CD8-positive, alpha-beta memory T cell (primary cell): ENCODE results near the gene CLEC4A. TPM values are rescaled to one million over a fixed set of nuclear protein-coding genes. Genes with fewer than 3 reads are reported as not detected.
A peak's percentile ranks its signal among the peaks of the same experiment; 100 is the strongest.
"Not testable (repeated sequence)": the region's sequence is repeated elsewhere in the genome, so short reads cannot be mapped to it uniquely, and the experiment has no call there.

Experiments used
- CTCF ChIA-PET: fragments of 350-600 bp; sonication (Branson Sonifier 250); formaldehyde crosslinking; loops from one replicate; lab custom pipeline; 2021; ENCODE audit warnings: antibody characterized with exemption; lab: Charles Lee
- POLR2A ChIA-PET: fragments of 350-600 bp; sonication (Branson Sonifier 250); formaldehyde crosslinking; loops from one replicate; lab custom pipeline; 2021; ENCODE audit warnings: antibody characterized with exemption; lab: Charles Lee
- DNase-seq, 5 donors: peaks; one replicate each; pipeline versions ENCODE4 v3.0.0 to v3.0.0-alpha.2; 2020 to 2022; ENCODE audit warnings: mixed read lengths in 1 of 5
- H3K27ac ChIP-seq: one replicate; pipeline ENCODE4 v1.7.0; 2013; ENCODE audit warnings: low read depth, mild to moderate bottlenecking, low read length, moderate library complexity
- H3K27me3 ChIP-seq: 2 replicates; pipeline ENCODE4 v1.7.0; 2013; ENCODE audit warnings: low read length, mild to moderate bottlenecking; ENCODE audit not compliant: insufficient read depth, poor library complexity, severe bottlenecking
- H3K36me3 ChIP-seq: 2 replicates; pipeline ENCODE4 v1.7.0; 2013; ENCODE audit warnings: mild to moderate bottlenecking, low read length, moderate library complexity; ENCODE audit not compliant: insufficient read depth
- H3K4me1 ChIP-seq: 2 replicates; pipeline ENCODE4 v1.7.0; 2013; ENCODE audit warnings: mild to moderate bottlenecking, low read length, moderate library complexity; ENCODE audit not compliant: insufficient read depth
- H3K4me3 ChIP-seq: 2 replicates; pipeline ENCODE4 v1.7.0; 2013; ENCODE audit warnings: mild to moderate bottlenecking, low read length
- H3K9me3 ChIP-seq: 2 replicates; pipeline ENCODE4 v1.7.0; 2013; ENCODE audit warnings: mild to moderate bottlenecking, low read length
- H3K27ac Mint-ChIP-seq, 8 donors: one replicate each; pipeline ENCODE4 v1.8.0; 2020 to 2021; ENCODE audit warnings: mixed read lengths in 8 of 8, mild to moderate bottlenecking in 6 of 8, inconsistent platforms in 3 of 8, moderate library complexity in 3 of 8
- H3K27me3 Mint-ChIP-seq, 2 donors: one replicate each; pipeline ENCODE4 v1.8.0; 2020 to 2021; ENCODE audit warnings: mixed read lengths in 2 of 2, mild to moderate bottlenecking in 1 of 2, moderate library complexity in 1 of 2
- H3K36me3 Mint-ChIP-seq, 3 donors: one replicate each; pipeline ENCODE4 v1.8.0; 2020 to 2021; ENCODE audit warnings: mixed read lengths in 3 of 3, inconsistent platforms in 1 of 3, mild to moderate bottlenecking in 1 of 3
- H3K4me1 Mint-ChIP-seq, 3 donors: one replicate each; pipeline ENCODE4 v1.8.0; 2020 to 2021; ENCODE audit warnings: mixed read lengths in 3 of 3, inconsistent platforms in 1 of 3, mild to moderate bottlenecking in 1 of 3
- H3K4me3 Mint-ChIP-seq, 7 donors: one replicate each; pipeline ENCODE4 v1.8.0; 2020 to 2021; ENCODE audit warnings: mixed read lengths in 7 of 7, mild to moderate bottlenecking in 6 of 7, moderate library complexity in 4 of 7, inconsistent platforms in 2 of 7
- H3K9me3 Mint-ChIP-seq, 5 donors: one replicate each; pipeline ENCODE4 v1.8.0; 2020 to 2022; ENCODE audit warnings: mixed read lengths in 5 of 5, mild to moderate bottlenecking in 3 of 5, moderate library complexity in 2 of 5, inconsistent platforms in 1 of 5
- polyA plus RNA-seq: library from polyadenylated mRNA; unstranded; fragments of 300-500 nt; fragmentation: Illumina TruSeq; gene quantifications from one replicate; pipeline ENCODE4 v1.2.3, GENCODE V29; 2021
- total RNA-seq, 2 experiments: library from RNA; stranded (reverse); gene quantifications; one replicate each; pipeline ENCODE4 v1.2.3, GENCODE V29; 2021

The CLEC4A gene
- total and polyA plus RNA-seq, 3 experiments from 2014 or later = 0.42 to 1.1 (median 0.66) TPM

- peaks cover 21 to 47% (median 32%) of the 10 kb centered on the region in 3 donors for H3K4me1 Mint-ChIP-seq
- H3K9me3 ChIP-seq = no peaks in the 10 kb centered on the region
- POLR2A ChIA-PET = no interaction called here
- no peaks in the 10 kb centered on the region for H3K27me3 ChIP-seq
- H3K27ac ChIP-seq = no peak overlapping the region
- H3K27ac Mint-ChIP-seq = peak overlapping the region in 2 of 8 donors; percentile 17 to 27
- H3K4me3 ChIP-seq = no peak overlapping the region
- no peak for DNase-seq
- peaks cover 57% of the 10 kb centered on the region for H3K36me3 ChIP-seq
- peaks cover 13% of the 10 kb centered on the region for H3K4me1 ChIP-seq
- no peaks in the 10 kb centered on the region for H3K9me3 Mint-ChIP-seq
- no peaks in the 10 kb centered on the region for H3K27me3 Mint-ChIP-seq
- peaks cover 8 to 84% (median 37%) of the 10 kb centered on the region in 3 donors for H3K36me3 Mint-ChIP-seq
- no peak overlapping the region for H3K4me3 Mint-ChIP-seq
- CTCF ChIA-PET = interaction anchor here (0.6 to 1.2 kb wide), 2 partner anchors 46 to 48 kb away, joined by 3 read pairs; no protein-coding TSS in a partner anchor
These were observed 30.1 kb upstream of the CLEC4A start for GRCh38 chr12:8093291-8093690.

GRCh38 chr12:8096281-8096915, 27.0 kb upstream of the CLEC4A start:
- peaks cover 8 to 80% (median 36%) of the 10 kb centered on the region in 3 donors for H3K36me3 Mint-ChIP-seq
- Histone ChIP-seq H3K4me1 (no peaks in the 10 kb centered on the region), H3K27ac (no peak overlapping the region), H3K9me3 (no peaks in the 10 kb centered on the region), H3K27me3 (no peaks in the 10 kb centered on the region), H3K4me3 (no peak overlapping the region), H3K36me3 (peaks cover 44% of the 10 kb centered on the region)
- POLR2A ChIA-PET = interaction anchor here (0.6 kb wide), 1 partner anchor 65 kb away, joined by 5 read pairs; no protein-coding TSS in a partner anchor
- H3K27ac Mint-ChIP-seq = peak overlapping the region in 4 of 8 donors; percentile 1 to 13 (median 6)
- H3K4me3 Mint-ChIP-seq = no peak overlapping the region
- H3K27me3 Mint-ChIP-seq = no peaks in the 10 kb centered on the region
- H3K4me1 Mint-ChIP-seq = peaks cover 14 to 34% (median 14%) of the 10 kb centered on the region in 3 donors
- no peaks in the 10 kb centered on the region for H3K9me3 Mint-ChIP-seq
- no peak for DNase-seq
- CTCF ChIA-PET = no interaction called here

- Mint-ChIP-seq H3K4me3 (no peak overlapping the region), H3K36me3 (peaks cover 0 to 61% (median 26%) of the 10 kb centered on the region in 3 donors), H3K4me1 (peaks cover 8 to 29% (median 14%) of the 10 kb centered on the region in 3 donors), H3K9me3 (no peaks in the 10 kb centered on the region), H3K27ac (peak overlapping the region in 1 of 8 donors; percentile 54), H3K27me3 (no peaks in the 10 kb centered on the region)
- Histone ChIP-seq H3K4me3 (no peak overlapping the region), H3K4me1 (no peaks in the 10 kb centered on the region), H3K9me3 (no peaks in the 10 kb centered on the region), H3K27ac (no peak overlapping the region), H3K27me3 (no peaks in the 10 kb centered on the region), H3K36me3 (peaks cover 23% of the 10 kb centered on the region)
- ChIA-PET CTCF (interaction anchor here (0.6 to 1.7 kb wide), 2 partner anchors 10 to 12 kb away, joined by 3 to 7 read pairs; no protein-coding TSS in a partner anchor), POLR2A (no interaction called here)
- no peak for DNase-seq
These were observed 24.2 kb upstream of the CLEC4A start for GRCh38 chr12:8099235-8099634.

GRCh38 chr12:8108808-8109398, 14.5 kb upstream of the CLEC4A start:
- POLR2A ChIA-PET = no interaction called here
- Mint-ChIP-seq H3K9me3 (no peaks in the 10 kb centered on the region), H3K36me3 (peaks cover 5 to 52% (median 11%) of the 10 kb centered on the region in 3 donors), H3K27ac (peak overlapping the region in 2 of 8 donors; percentile 35 to 68), H3K4me1 (peaks cover 4 to 6% (median 5%) of the 10 kb centered on the region in 3 donors), H3K4me3 (peak overlapping the region in 1 of 7 donors; percentile 10), H3K27me3 (no peaks in the 10 kb centered on the region)
- Histone ChIP-seq H3K36me3 (peaks cover 3% of the 10 kb centered on the region), H3K27me3 (no peaks in the 10 kb centered on the region), H3K9me3 (no peaks in the 10 kb centered on the region), H3K4me3 (no peak overlapping the region), H3K27ac (no peak overlapping the region), H3K4me1 (no peaks in the 10 kb centered on the region)
- CTCF ChIA-PET = interaction anchor here (0.7 to 2.0 kb wide), 11 partner anchors 10 to 135 kb away, joined by 3 to 8 read pairs (median 4); partner anchors contain the start of gene CLEC4A
- DNase-seq = peak; percentile 64 to 86 (median 68)

GRCh38 chr12:8113117-8113516, 10.3 kb upstream of the CLEC4A start:
- DNase-seq, H3K9me3 ChIP-seq, H3K4me3 Mint-ChIP-seq, CTCF ChIA-PET, H3K27me3 Mint-ChIP-seq, H3K4me3 ChIP-seq, H3K27me3 ChIP-seq, H3K36me3 ChIP-seq, POLR2A ChIA-PET, H3K4me1 Mint-ChIP-seq, H3K27ac ChIP-seq, H3K9me3 Mint-ChIP-seq, H3K4me1 ChIP-seq: not testable (repeated sequence)
- Mint-ChIP-seq H3K27ac (peak overlapping the region in 1 of 8 donors; percentile 26), H3K36me3 (peaks cover 0 to 37% (median 12%) of the 10 kb centered on the region in 3 donors)

GRCh38 chr12:8120072-8120713, 3.2 kb upstream of the CLEC4A start:
- H3K4me3 Mint-ChIP-seq = no peak overlapping the region
- H3K4me3 ChIP-seq = no peak overlapping the region
- DNase-seq = no peak
- H3K9me3 Mint-ChIP-seq = no peaks in the 10 kb centered on the region
- H3K4me1 ChIP-seq = no peaks in the 10 kb centered on the region
- no peaks in the 10 kb centered on the region for H3K27me3 Mint-ChIP-seq
- no peaks in the 10 kb centered on the region for H3K4me1 Mint-ChIP-seq
- no peaks in the 10 kb centered on the region for H3K36me3 ChIP-seq
- ChIA-PET POLR2A (no interaction called here), CTCF (interaction anchor here (0.6 to 2.0 kb wide), 2 partner anchors 11 to 191 kb away, joined by 3 to 7 read pairs; no protein-coding TSS in a partner anchor)
- no peaks in the 10 kb centered on the region for H3K9me3 ChIP-seq
- no peak overlapping the region for H3K27ac ChIP-seq
- no peak overlapping the region for H3K27ac Mint-ChIP-seq
- no peaks in the 10 kb centered on the region for H3K27me3 ChIP-seq
- H3K36me3 Mint-ChIP-seq = peaks cover 4 to 41% (median 25%) of the 10 kb centered on the region in 3 donors

GRCh38 chr12:8127138-8127537, 3.7 kb downstream of the CLEC4A start:
- Mint-ChIP-seq H3K4me3 (no peak overlapping the region), H3K36me3 (peaks cover 6 to 32% (median 17%) of the 10 kb centered on the region in 3 donors), H3K4me1 (peaks cover 0 to 5% (median 0%) of the 10 kb centered on the region in 3 donors), H3K9me3 (no peaks in the 10 kb centered on the region), H3K27ac (peak overlapping the region in 1 of 8 donors; percentile 20), H3K27me3 (no peaks in the 10 kb centered on the region)
- Histone ChIP-seq H3K27ac (no peak overlapping the region), H3K27me3 (no peaks in the 10 kb centered on the region), H3K4me1 (peaks cover 7% of the 10 kb centered on the region), H3K4me3 (no peak overlapping the region), H3K36me3 (no peaks in the 10 kb centered on the region), H3K9me3 (no peaks in the 10 kb centered on the region)
- ChIA-PET CTCF (no interaction called here), POLR2A (no interaction called here)
- DNase-seq = peak in 1 of 5 donors; percentile 53
